K562 (cell line): ENCODE data around the gene PYGO2. TPM values are rescaled to one million over a fixed set of nuclear protein-coding genes. Genes with fewer than 3 reads are reported as not detected.

ENCODE experiments used
- CBX1 ChIP-seq: sonication (generic); IDR thresholded peaks from 2 replicates; pipeline ENCODE4 v1.6.1; 2016; ENCODE audit warnings: antibody characterized with exemption, low read depth, mild to moderate bottlenecking
- ELF1 ChIP-seq: fragments of 200-800 bp; sonication (Bioruptor generic); IDR thresholded peaks from 2 replicates; pipeline ENCODE4 v1.6.1; 2016; ENCODE audit warnings: missing genetic modification characterization, missing compliant biosample characterization
- HEY1 ChIP-seq: fragments of 250-450 bp; sonication (Bioruptor Pico); IDR thresholded peaks from 2 replicates; pipeline ENCODE4 v1.5.0; 2020; ENCODE audit warnings: mild to moderate bottlenecking, moderate library complexity, borderline replicate concordance
- MAFF ChIP-seq: IDR thresholded peaks from 2 replicates; pipeline ENCODE4 v1.6.1; 2012; ENCODE audit warnings: low read length, improper control_type of control experiment
- NEUROD1 ChIP-seq: fragments of 150-350 bp; IDR thresholded peaks from 2 replicates; pipeline ENCODE4 v1.6.1; 2014; ENCODE audit warnings: borderline replicate concordance, low read length, low read depth; ENCODE audit not compliant: partially characterized antibody
- PYGO2 ChIP-seq: fragments of 450-650 bp; IDR thresholded peaks from 2 replicates; pipeline ENCODE4 v1.6.1; 2016; ENCODE audit warnings: mild to moderate bottlenecking, missing genetic modification characterization, moderate library complexity, missing compliant biosample characterization
- RBFOX2 ChIP-seq: fragments of 200-400 bp; formaldehyde crosslinking; IDR thresholded peaks from 2 replicates; pipeline ENCODE4 v1.6.1; 2017; ENCODE audit warnings: low read depth, mild to moderate bottlenecking, low read length, moderate library complexity
- RBM25 ChIP-seq: fragments of 200-400 bp; formaldehyde crosslinking; IDR thresholded peaks from 2 replicates; pipeline ENCODE4 v1.6.1; 2018; ENCODE audit warnings: low read length, low read depth, moderate library complexity; ENCODE audit not compliant: severe bottlenecking
- TFE3 ChIP-seq: fragments of 450-650 bp; formaldehyde crosslinking; IDR thresholded peaks from 2 replicates; pipeline ENCODE4 v1.4.0; 2020; ENCODE audit warnings: mild to moderate bottlenecking, mixed read lengths
- TSHZ1 ChIP-seq: fragments of 250-450 bp; sonication (Bioruptor Pico); IDR thresholded peaks from 2 replicates; pipeline ENCODE4 v1.4.0; 2020; ENCODE audit warnings: mild to moderate bottlenecking, moderate library complexity
- polyA plus RNA-seq, 8 experiments: library from polyadenylated mRNA; depleted of rRNA in 4 of 8; stranded (reverse) in 5 of 8; unstranded in 3 of 8; fragments of >200 nt; fragmentation: Nextera tagmentation in 2 of 8; fragmentation: Illumina TruSeq in 1 of 8; extraction: Ambion mirVana in 2 of 8; extraction: Trizol in 1 of 8; gene quantifications; 2 replicates each; pipeline versions ENCODE4 v1.2.1 to v1.2.3, GENCODE V29; 2011 to 2014; ENCODE audit warnings: inconsistent platforms in 1 of 8, missing spikeins in 1 of 8
- total RNA-seq, 7 experiments: library from RNA; depleted of rRNA in 6 of 7; stranded (reverse); fragments of >200 nt in 6 of 7; fragmentation: Illumina TruSeq in 2 of 7; extraction: Trizol in 2 of 7; gene quantifications; 2 replicates each; pipeline versions ENCODE4 v1.2.1 to v1.2.3, GENCODE V29; 2011 to 2021; ENCODE audit warnings: low replicate concordance in 1 of 7
- TF ChIP-seq, protein P1 (sequence below): sonication (generic); formaldehyde crosslinking; IDR thresholded peaks from 2 replicates; pipeline ENCODE4 v1.8.0; 2022; ENCODE audit warnings: missing genetic modification reagents, mild to moderate bottlenecking, moderate library complexity, borderline replicate concordance
- TF ChIP-seq, protein P2 (sequence below): fragments of 200-400 bp; formaldehyde crosslinking; IDR thresholded peaks from 2 replicates; pipeline ENCODE4 v1.6.1; 2017; ENCODE audit warnings: mild to moderate bottlenecking, low read depth, low read length, moderate library complexity
- TF ChIP-seq, protein P3 (sequence below): fragments of 450-650 bp; IDR thresholded peaks from 2 replicates; pipeline ENCODE4 v1.6.1; 2017; ENCODE audit warnings: antibody characterized with exemption, mild to moderate bottlenecking

Gene PYGO2
- total and polyA plus RNA-seq, 9 of the 15 experiments (the other 6 are each of a cell fraction or from before 2014, with no cell fraction given): 8.3 to 36.2 (median 18.2) TPM

DNA sequence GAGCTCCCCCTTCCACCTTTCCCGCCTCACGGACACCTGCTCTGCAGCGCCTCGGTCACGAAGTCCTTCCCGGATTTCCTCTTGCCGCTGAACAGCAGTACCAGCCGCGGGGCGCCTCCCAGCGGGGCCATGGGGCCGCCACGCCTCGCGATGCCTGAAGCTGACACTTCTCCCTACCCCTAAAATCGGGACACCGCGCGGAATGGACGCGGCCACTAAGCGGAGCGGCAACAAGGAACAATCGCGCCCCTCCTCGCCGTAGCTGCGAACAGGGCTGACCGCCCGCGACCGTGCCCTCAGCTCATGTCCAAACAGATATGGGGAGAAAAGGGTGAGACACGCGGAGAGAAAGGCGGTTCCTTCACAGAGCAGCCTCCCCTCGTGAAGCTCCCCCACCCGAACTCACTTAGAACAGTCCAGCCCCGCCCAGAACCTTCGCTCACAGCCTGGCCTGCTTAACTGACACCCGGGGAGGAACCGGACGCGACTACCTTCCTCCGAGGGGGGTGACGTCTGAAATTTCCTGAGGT lies 25.0 kb downstream of the PYGO2 start, which contains the start of gene PMVK (continued):
- TF ChIP-seq RBFOX2 (peak; percentile 95), PYGO2 (tag) (no peak), CBX1 (peak; percentile 90), NEUROD1 (peak; percentile 72), MAFF (no peak), TFE3 (CRISPR knock-in tag) (peak; percentile 99), HEY1 (CRISPR knock-in tag) (no peak), TSHZ1 (CRISPR knock-in tag) (no peak), RBM25 (no peak), ELF1 (tag) (peak; percentile 68)
- TF ChIP-seq, protein P1, sequence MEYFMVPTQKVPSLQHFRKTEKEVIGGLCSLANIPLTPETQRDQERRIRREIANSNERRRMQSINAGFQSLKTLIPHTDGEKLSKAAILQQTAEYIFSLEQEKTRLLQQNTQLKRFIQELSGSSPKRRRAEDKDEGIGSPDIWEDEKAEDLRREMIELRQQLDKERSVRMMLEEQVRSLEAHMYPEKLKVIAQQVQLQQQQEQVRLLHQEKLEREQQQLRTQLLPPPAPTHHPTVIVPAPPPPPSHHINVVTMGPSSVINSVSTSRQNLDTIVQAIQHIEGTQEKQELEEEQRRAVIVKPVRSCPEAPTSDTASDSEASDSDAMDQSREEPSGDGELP: peak; percentile 94
- TF ChIP-seq, protein P2, sequence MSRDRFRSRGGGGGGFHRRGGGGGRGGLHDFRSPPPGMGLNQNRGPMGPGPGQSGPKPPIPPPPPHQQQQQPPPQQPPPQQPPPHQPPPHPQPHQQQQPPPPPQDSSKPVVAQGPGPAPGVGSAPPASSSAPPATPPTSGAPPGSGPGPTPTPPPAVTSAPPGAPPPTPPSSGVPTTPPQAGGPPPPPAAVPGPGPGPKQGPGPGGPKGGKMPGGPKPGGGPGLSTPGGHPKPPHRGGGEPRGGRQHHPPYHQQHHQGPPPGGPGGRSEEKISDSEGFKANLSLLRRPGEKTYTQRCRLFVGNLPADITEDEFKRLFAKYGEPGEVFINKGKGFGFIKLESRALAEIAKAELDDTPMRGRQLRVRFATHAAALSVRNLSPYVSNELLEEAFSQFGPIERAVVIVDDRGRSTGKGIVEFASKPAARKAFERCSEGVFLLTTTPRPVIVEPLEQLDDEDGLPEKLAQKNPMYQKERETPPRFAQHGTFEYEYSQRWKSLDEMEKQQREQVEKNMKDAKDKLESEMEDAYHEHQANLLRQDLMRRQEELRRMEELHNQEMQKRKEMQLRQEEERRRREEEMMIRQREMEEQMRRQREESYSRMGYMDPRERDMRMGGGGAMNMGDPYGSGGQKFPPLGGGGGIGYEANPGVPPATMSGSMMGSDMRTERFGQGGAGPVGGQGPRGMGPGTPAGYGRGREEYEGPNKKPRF: no peak
- TF ChIP-seq, protein P3, sequence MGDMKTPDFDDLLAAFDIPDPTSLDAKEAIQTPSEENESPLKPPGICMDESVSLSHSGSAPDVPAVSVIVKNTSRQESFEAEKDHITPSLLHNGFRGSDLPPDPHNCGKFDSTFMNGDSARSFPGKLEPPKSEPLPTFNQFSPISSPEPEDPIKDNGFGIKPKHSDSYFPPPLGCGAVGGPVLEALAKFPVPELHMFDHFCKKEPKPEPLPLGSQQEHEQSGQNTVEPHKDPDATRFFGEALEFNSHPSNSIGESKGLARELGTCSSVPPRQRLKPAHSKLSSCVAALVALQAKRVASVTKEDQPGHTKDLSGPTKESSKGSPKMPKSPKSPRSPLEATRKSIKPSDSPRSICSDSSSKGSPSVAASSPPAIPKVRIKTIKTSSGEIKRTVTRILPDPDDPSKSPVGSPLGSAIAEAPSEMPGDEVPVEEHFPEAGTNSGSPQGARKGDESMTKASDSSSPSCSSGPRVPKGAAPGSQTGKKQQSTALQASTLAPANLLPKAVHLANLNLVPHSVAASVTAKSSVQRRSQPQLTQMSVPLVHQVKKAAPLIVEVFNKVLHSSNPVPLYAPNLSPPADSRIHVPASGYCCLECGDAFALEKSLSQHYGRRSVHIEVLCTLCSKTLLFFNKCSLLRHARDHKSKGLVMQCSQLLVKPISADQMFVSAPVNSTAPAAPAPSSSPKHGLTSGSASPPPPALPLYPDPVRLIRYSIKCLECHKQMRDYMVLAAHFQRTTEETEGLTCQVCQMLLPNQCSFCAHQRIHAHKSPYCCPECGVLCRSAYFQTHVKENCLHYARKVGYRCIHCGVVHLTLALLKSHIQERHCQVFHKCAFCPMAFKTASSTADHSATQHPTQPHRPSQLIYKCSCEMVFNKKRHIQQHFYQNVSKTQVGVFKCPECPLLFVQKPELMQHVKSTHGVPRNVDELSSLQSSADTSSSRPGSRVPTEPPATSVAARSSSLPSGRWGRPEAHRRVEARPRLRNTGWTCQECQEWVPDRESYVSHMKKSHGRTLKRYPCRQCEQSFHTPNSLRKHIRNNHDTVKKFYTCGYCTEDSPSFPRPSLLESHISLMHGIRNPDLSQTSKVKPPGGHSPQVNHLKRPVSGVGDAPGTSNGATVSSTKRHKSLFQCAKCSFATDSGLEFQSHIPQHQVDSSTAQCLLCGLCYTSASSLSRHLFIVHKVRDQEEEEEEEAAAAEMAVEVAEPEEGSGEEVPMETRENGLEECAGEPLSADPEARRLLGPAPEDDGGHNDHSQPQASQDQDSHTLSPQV: peak; percentile 96
